Measurements from ENCODE around the gene ASXL2. TPM values are rescaled to one million over a fixed set of nuclear protein-coding genes. Genes with fewer than 3 reads are reported as not detected.

The ASXL2 gene
- total and polyA plus RNA-seq, 2 of the 13 experiments (the other 11 are each of a cell fraction or from before 2014, with no cell fraction given) = 12.1 to 19.2 TPM

- no peak for TF ChIP-seq CERS6 (CRISPR knock-in tag; IDR thresholded peaks at IDR 0.05)
- TF ChIP-seq ZNF136 (CRISPR knock-in tag; IDR thresholded peaks at IDR 0.05; ENCODE audit: low read depth) = 0 out of 2 replicates have a peak, but pooled peaks have one; percentile 76
- TF ChIP-seq ZBTB39 (CRISPR knock-in tag; IDR thresholded peaks at IDR 0.05) = 0 out of 2 replicates have a peak, but pooled peaks have one; percentile 71
- TF ChIP-seq SP140L (CRISPR knock-in tag; IDR thresholded peaks at IDR 0.05; ENCODE audit: borderline replicate concordance) = peak; percentile 68; the same call in 1 of the 2 replicates
- no peak for TF ChIP-seq RFX1 (IDR thresholded peaks at IDR 0.05)
- peak; percentile 61; the same call in 1 of the 2 replicates for TF ChIP-seq MIER2 (CRISPR knock-in tag; IDR thresholded peaks at IDR 0.05)
- peak; percentile 95 for TF ChIP-seq YY1 (IDR thresholded peaks at IDR 0.05; ENCODE audit: insufficient read depth, insufficient replicate concordance, low read depth, low read length)
- TF ChIP-seq ZGPAT (CRISPR knock-in tag; IDR thresholded peaks at IDR 0.05) = peak; percentile 88
- TF ChIP-seq TFDP1 (CRISPR knock-in tag; IDR thresholded peaks at IDR 0.05; ENCODE audit: borderline replicate concordance) = peak; percentile 93; the same call in 1 of the 2 replicates
- TF ChIP-seq MAF1 (CRISPR knock-in tag; IDR thresholded peaks at IDR 0.05; ENCODE audit: borderline replicate concordance) = no peak; the same call in 1 of the 2 replicates
- TF ChIP-seq ZNF737 (CRISPR knock-in tag; IDR thresholded peaks at IDR 0.05; ENCODE audit: borderline replicate concordance) = no peak
- peak; percentile 80; the same call in 1 of the 2 replicates for TF ChIP-seq DMAP1 (CRISPR knock-in tag; IDR thresholded peaks at IDR 0.05)
- peak; percentile 82 for TF ChIP-seq GATAD1 (CRISPR knock-in tag; IDR thresholded peaks at IDR 0.05)
- no peak; the same call in 1 of the 2 replicates for TF ChIP-seq MBNL3 (CRISPR knock-in tag; conservative IDR thresholded peaks at IDR 0.05)
- TF ChIP-seq ZNF468 (CRISPR knock-in tag; IDR thresholded peaks at IDR 0.05) = no peak
- TF ChIP-seq AHDC1 (CRISPR knock-in tag; IDR thresholded peaks at IDR 0.05; ENCODE audit: borderline replicate concordance) = no peak
Observed at GRCh38 chr2:25878361-25879132, at the start of gene ASXL2 (continued).
